Left lobe of liver (tissue), 2 donors: Measurements from ENCODE around the gene ADARB2. TPM values are rescaled to one million over a fixed set of nuclear protein-coding genes. Genes with fewer than 3 reads are reported as not detected.

ENCODE experiments used
- ATAC-seq: fragments of 200-7000 bp; cut with Tn5 transposase; one replicate; pipeline ENCODE4 v1.9.1; 2020; ENCODE audit warnings: mild to moderate bottlenecking, moderate library complexity
- DNase-seq: peaks from one replicate; pipeline ENCODE4 v3.0.0-alpha.2; 2020; ENCODE audit warnings: low spot score
- total RNA-seq: library from RNA; stranded (reverse); gene quantifications from one replicate; pipeline ENCODE4 v1.2.1, GENCODE V29; 2021
- donor health status: DM: no; HTN: no; CAD: no; lungs with moderate emphysema.
- donor health status: DM: no; HTN: yes; CAD: no.

ADARB2 gene
- total RNA-seq, 1 donor from 2014 or later = 0.81 TPM

DNA sequence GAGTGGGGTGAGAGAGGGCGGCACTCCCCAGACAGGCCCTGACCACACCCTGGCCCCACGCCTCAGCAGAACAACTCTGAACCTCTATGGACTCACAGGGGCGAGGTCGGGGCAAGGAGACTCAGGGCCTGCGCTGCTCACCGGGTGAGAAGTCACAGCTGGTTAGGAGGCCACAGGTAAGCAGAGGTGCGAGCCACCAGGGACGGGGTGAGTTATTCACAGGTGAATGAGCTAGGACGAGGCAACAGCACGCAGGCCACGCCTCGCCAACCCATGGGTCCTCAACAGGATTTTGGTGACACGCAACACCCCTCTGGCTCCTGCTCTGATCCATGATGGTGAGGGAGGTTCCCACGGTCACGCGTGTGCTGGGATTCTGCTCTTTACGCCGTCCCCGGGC, 202.5 kb downstream of the ADARB2 start:
- ATAC-seq = no peak

DNA sequence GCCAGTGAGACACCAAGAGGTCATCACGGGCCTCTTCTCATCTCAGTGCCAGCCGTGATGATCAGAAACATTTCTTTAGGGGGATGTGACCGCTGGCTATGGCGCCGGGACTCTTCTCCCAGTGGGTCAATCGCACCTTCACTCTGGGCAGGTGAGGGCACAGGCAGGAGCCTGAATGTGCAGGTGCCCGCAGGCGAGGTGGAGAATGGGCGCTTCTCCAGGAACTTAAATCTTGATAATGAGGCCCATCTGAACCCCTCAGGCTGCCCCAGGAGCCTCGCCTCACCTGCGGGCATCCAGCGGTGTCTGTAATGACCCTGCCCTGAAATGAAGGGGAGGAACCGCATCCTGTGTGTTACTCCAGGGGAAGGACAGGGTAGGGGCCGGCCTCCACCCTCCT, 204.7 kb downstream of the ADARB2 start:
- no peak for ATAC-seq
- DNase-seq = no peak

More for the DNA sequence above, 202.5 kb downstream of the ADARB2 start:
- DNase-seq = no peak

DNA sequence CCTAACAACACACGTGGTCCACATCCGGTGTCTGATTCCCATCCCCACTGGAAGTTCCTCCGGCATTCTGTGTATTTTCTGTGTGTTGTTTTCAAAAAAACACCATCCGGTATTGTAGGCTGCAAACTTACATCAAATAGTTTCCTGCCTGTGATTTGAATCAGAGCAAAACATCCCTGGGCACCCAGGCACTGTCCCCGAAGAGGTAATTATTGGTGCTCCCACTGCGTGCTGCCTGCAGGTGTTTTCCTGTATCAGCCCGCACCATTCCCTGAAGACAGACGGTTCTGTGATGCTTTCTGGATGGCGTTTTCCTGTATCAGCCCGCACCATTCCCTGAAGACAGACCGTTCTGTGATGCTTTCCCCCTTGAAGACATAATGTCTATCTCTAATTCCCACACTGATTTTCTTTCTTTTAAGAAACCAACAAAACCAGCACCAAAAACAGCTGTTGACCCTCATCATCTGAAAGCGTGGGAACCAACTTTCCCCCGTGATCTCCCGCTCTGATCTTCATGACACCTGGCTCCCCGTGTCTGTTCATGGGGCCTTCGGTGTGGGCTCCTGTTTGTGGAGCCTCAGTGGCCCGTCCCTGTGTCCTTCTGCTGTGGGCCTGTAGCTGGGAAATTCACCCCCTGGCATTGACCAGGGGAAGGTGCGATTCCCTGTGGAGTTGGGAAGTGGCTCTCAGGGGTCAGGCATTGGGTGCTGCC, 205.3 kb downstream of the ADARB2 start:
- ATAC-seq (no peak), DNase-seq (no peak)

DNA sequence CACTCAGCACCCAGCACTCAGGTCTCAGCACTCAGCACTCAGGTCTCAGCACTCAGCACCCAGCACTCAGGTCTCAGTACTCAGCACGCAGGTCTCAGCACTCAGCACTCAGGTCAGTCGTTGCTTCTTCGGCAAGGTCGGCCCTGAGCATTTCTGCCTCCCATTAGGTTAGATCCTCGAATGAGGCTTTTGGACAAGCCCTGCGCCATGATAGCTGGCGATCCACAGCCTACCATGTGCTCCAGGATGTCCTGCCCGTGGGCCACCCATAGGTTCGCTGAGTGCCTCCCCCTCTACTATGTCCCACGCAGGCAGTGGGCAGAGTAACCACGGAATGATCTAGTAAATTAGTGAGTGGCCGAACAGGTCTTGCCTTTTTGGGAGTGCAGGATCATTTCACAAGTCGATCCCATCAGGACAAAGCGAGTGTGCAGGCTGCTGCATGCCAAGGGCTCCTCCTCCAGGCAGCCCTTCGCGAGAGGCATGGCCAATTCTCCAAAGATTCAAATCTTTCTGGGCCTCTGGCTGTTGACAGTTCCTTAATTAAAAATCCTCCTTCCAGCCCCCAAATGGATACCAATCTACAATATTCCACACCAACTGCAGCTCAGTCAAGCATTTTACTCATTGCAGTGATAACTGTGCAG, 206.3 kb downstream of the ADARB2 start:
- DNase-seq = no peak

DNA sequence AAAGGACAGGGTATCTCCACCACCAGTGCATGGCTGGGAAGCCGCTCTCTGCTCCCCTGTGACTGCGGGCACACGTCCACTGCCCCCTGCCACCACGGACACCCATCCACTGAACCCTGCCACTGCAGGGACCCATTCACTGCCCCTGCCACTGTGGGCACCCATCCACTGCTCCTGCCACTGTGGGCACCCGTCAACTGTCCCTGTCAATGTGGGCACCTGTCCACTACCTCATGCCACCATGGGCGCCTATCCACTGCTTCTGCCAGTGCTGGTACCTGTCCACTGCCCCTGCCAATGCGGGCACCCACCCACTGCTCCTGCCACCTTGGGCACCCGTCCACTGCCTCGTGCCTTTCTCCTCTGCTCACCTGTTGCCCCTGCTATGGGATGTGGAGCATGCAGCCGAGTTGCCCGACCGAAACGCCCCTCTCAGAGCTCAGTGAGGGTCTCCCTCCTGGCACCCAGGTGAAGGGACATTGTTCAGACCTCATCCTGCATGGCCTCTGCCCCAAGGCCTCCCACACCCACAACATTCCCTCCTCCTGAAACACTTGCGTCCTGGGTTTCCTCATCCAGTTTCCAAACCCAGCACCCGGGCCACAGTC, 207.4 kb downstream of the ADARB2 start:
- DNase-seq = no peak
- no peak for ATAC-seq

More for the DNA sequence above, 206.3 kb downstream of the ADARB2 start:
- no peak for ATAC-seq

DNA sequence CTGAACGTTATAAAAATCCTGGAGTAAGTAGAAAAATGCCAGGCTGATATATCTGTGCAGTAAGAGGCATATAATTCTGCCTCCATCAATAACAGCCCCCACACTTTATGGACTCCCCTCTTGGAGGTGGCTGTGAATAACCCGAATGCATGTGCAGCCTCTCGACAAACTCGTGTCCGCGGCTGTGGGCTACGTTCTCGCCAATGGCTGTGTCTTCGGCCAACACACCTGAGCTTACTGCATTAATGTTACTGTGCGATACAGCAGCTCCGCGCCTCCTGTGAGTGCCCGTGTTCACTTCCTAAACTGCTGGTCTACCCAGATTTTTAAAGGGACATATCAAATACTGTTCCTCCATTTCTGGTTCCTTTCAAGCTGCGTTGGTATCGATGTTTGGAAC, 209.4 kb downstream of the ADARB2 start:
- ATAC-seq (no peak), DNase-seq (no peak)

DNA sequence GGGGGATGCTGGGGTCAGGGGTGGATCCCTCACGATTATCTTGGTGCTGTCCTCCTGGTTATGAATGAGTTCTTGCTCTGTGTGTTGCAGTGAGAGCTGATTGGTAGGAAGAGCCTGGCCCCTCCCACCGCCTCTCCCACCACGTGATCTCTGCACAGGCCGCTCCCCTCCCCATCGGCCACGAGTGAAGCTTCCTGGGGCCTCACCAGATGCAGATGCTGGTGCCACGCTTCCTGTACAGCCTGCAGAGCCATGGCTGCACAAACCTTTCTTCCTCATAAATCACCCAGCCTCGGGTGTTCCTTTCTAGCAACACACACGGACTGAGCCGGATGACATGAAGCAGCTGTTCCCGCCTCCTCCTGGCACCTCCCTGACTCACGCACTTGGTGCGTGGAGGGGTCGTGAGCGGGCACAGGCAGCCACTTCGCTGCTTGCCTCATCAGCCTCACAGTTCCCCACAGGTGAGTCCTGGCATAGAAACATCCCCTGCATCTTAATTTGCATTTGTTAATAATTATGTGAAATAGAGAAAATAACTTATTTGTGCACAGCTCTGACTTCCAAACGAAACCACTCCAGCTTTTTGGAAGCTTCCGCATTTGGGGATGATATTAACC, 210.8 kb downstream of the ADARB2 start:
- DNase-seq = no peak

DNA sequence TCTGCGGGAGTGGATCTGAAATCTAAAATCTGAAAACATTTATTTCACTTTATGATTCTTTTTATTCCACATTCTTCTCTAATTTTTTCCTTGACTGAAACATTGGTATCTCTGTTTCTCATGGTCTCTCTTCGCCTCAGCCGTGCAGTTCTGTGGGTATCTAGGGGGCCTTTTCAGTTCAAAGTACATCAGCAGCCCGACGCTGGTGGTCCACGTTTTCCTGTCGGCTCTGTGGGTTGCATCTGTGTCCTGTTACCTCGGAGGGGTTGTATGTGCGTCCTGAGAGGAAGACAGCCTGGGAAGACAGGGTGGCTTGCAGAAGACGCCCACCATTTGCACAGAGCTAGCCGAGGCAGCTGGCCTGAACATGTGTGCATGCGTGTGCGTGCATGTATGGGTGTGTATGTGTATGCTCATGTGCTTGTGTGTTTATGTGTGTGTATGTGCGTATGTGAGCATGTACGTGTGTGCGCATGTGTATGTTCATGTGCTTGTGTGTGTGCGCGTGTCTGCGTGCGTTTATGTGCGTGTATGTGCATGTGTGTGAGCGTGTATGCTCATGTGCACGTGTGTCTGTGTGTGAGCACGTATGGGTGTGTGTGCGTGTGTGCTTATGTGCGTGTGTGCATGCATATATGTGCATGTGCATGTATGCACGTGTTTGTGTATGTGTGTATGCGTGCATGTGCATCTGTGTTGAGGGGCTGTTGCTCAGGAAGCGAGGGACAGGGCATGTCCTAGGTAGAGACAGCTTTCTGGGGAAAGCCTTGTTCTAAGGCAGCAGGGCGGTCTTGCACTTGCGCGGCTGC, 211.8 kb downstream of the ADARB2 start:
- no peak for ATAC-seq
- no peak for DNase-seq

More for the DNA sequence above, 210.8 kb downstream of the ADARB2 start:
- no peak for ATAC-seq

DNA sequence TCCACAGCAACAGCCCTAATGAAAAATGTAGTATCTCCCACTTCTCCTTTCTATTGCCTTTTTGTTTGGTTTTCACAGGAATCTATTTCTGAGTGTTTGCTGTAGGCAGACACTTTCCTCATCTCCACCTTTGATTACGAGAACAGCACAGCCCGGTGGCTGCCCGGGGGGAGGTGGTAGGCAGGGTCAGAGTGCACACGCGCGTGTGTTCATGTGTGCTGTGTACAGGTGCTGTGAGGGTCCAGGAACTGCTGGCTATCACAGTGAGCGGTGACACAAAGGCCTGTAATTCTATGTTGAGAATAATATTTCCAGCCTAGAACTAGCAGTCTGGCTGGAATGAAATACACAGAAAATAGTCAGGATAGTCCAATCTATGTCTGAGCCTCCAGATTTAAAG, 212.8 kb downstream of the ADARB2 start:
- no peak for DNase-seq

DNA sequence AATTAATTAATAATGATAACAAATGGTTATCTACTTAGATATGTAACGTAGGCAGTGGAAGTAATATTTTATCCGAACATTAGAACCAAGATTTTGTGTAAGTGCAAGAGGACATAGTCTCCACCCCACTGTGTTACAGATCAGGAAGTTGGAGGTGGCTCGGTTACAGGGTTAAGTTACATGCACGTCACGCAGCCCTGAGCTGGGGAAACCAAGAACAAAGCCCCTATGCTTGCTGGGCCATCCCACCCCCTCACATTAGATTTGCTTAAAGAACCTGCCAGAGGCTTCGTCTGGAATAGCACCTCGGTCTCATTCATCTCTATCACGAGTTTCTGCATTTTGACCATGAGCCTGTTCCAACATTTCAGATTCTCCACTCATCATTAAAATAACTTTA, 214.1 kb downstream of the ADARB2 start:
- DNase-seq (no peak), ATAC-seq (no peak)

More for the DNA sequence above, 212.8 kb downstream of the ADARB2 start:
- no peak for ATAC-seq

DNA sequence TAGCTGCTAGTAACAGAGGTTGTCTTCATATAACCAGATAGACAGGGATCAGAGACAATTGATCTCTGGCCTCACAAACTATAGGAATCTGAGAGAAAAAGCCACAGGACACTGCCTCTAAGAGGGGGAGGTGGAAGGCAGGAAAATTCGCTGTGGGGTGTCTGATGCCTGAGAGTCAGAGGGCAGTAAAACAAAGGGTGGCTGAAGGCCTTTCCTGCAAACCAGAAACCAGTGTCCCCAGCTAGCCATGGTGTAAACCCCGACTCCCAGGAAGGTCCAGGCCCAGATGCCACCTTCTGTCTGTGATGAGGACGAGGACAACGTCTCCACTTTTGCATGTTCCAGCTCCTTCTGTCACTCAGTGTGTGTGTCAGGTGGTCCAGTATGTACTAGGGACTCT, 215.1 kb downstream of the ADARB2 start:
- ATAC-seq (no peak), DNase-seq (no peak)

DNA sequence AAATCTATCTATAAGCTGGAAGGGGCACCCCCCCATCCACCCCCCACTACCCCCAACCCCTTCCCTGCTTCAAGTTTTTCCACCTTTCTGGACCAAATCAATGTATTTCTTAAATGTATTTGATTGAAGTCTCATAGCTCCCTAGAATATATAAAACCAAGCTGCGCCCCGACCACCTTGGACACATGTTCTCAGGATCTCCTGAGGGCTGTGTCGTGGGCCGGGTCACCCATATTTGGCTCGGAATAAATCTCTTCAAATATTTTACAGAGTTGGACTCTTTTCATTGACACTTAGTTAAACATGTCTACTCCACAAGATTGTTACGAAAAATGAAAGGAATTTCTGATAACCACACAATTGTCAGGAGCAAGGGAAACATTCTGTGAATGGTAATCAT, 215.6 kb downstream of the ADARB2 start:
- DNase-seq (no peak), ATAC-seq (no peak)

DNA sequence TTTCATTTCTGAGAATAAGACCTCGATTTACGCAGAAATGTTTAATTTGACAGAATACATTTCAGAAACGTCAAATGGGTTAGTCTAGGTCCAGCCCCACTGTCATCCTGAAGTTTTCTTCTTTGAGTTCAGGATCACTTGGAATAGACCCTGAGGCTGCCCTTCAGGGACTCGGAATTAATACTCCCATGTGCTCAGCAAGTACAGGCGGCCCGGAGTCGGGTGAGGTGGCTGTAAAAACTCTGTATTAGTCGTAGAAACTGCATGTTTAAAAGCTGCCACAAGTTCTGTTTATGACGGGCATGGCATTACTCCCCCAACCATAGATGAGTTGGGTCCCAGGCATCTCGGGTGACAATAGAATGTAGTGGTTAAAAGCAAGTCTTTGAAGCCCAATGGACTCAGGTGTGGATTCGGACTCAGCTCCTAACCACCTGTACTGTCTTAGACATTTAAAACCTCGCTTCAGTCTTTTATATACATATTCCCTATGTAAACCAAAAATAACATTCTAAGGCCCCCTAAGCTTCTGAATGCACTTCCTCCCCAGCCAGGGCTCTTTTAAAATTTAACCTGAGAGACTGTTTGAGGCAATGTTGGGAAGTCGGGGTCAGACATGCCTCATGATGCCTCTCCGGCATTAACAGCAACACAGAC, 216.3 kb downstream of the ADARB2 start:
- ATAC-seq = no peak
- DNase-seq = no peak

DNA sequence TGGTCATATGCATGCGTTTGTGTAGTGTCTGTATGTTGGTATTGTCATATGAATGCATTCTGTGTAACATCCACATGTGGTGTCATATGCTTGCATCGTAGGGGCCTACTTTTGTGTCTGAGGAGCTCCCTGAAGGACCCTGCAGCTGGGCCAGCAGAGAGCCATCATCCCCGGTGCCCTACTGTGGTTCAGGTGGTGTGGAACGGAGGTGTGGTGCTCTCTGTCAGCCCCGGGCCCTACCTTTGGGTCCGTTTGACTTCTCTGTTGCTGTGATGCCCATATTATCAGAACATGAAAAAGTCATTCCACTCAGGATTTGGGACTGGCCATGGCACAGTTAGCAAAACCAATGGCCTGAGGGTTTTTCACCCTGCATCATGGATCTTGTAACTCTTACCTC, 217.9 kb downstream of the ADARB2 start:
- ATAC-seq = no peak
- DNase-seq = no peak

DNA sequence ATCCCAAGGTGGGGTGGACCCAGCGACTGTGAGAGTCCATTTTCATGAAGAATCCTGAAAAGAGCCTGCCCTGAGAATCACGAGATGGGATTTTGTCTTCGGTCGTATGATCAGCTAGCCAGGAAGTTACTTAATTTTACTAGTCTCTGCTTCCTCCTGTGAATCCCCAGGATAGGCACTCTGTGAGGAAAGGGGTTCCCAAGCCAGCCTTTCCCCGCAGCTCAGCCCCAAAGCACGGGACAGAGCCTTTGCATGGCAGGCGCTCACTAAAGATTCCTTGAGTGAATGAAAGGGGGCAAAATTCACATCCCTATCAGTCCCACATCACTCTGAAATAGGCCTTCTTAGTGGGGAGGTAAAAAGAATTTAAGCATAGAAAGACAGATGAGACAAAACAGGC, 219.6 kb downstream of the ADARB2 start:
- DNase-seq (no peak), ATAC-seq (no peak)

DNA sequence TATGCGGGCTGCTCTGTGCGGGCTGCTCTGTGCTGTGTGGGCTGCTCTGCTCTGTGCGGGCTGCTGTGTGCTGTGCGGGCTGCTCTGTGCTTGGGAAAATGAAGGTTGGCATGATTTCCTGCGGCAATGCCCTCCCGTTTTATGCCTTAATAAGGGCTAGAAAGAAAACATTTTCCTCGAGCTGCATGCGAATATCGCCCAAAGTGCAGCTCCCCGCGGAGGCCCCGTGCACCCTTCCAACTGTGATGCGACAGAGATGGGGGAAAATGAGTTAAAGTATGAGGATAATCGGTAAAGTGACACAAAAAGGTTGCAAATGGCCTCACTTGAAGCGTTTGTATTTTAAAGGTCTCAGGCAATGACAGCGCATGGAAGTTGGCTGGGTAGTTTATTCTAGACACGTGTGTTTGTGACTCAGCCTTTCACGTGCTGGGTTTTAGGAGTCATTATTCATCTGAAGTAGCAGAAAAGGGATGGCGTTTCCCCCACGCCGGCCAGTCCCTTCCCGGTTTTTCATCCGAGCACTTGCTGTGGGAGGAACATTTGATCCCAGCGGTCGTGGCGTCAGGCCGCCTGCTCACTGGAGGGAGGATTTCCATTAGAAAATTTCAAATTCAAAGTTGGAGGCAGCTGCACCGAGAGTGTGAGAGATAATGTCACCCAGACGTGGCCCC, 220.7 kb downstream of the ADARB2 start:
- ATAC-seq (no peak), DNase-seq (no peak)

DNA sequence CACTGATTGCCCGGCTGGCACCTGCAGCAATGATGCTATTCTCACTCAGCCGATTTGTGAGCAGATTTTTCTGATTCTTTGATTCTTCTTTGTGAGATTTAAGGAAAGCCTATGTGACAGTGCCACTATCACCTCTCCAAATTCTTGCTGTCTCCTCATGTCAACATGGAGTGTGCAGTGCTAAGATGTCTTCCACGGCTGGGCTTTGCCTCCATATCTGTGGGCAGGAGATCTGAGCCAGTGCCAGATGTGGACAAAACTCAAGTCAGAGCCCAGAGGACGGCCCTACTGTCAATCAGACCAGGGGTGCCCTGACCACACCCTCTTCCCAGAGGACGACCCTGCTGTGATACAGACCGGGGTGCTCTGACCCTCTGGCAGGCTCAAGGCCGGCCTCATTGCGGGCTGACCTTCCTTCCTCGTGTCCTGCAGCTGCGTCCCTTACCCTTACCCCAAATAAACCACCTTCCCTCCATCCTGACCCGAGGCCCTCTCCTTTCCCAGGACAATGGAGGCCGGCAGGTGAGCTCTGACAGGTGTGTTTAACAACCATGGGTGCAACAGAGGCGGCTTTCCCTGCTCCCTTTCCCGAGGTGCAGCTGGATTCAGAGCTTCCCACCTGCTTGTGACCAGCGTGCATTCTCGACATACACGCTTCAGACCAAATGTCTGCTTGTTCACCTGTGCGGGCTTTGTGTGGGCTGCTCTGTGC, 221.4 kb downstream of the ADARB2 start:
- DNase-seq (no peak), ATAC-seq (no peak)

DNA sequence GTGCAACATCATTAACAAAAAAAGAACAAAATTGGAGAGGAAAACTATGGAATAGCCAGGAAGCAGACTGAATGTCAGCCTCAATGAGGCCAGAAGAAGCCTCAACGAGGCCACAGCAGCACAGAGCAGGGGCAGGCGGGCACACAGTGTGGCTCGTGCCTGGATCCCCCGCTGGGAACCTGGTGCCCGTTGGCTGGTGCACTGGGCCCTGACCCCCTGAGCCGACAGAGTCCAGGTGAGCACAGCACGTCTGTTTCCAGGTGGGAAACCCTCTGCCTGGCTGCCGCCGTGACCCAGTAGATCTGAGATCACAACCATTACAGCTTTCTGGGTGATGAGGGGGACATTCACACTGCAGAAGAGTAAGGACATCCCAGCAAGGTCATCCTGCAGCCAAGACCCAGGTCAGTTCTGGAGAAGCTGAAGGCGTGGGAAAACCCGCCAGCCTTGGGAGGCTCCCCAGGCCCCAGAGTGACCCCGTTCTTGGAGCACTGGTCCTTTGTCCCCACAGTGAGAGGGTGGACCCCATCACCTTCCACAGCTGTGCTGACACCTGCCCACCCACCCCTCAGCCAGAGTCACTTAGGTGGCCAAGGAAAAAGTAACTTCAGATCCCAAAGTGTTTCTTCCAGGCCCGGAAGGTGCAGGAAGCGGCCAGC, 222.1 kb downstream of the ADARB2 start:
- ATAC-seq (no peak), DNase-seq (no peak)

DNA sequence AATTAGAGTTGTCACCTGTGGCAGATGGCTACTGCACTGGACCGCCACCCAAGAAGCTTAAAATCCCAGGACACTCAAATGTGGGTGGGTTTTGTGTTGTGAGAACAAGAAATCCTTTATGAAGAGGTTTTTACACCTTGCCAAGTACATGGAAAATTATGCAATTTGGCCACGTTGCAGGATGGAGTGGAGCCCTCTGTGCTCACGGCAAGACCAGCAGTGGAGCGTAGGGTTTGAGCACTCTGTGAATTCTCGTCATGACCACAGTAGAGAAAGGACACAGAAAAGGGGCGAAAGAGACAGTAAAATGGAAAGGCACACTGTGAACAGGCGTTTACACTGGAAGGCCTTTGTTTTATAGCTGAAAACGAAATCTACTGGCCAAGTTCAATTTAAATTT, 222.6 kb downstream of the ADARB2 start:
- DNase-seq (no peak), ATAC-seq (no peak)
